A549 (cell line): ENCODE data around the gene CCP110. TPM values are rescaled to one million over a fixed set of nuclear protein-coding genes. Genes with fewer than 3 reads are reported as not detected.
A peak's percentile ranks its signal among the peaks of the same experiment; 100 is the strongest.

Experiments
- ATAC-seq, 2 experiments: fragments of 200-7000 bp in 1 of 2; fragments of >200 bp in 1 of 2; cut with Nextera tagmentation in 1 of 2; cut with Tn5 transposase in 1 of 2; 3 replicates each; pipeline versions ENCODE4 v1.8.0 to v1.9.1; 2018 to 2020; ENCODE audit warnings: mild to moderate bottlenecking in 1 of 2, moderate library complexity in 1 of 2
- CTCF ChIA-PET: fragments of 300-600 bp; sonication (Branson Sonifier 250); formaldehyde crosslinking; extraction: SDS; loops from one replicate; lab custom pipeline; 2021; ENCODE audit warnings: antibody characterized with exemption, inconsistent platforms; lab: Yijun Ruan, JAX
- POLR2A ChIA-PET: fragments of 350-600 bp; formaldehyde crosslinking; extraction: SDS; loops from one replicate; lab custom pipeline; 2021; ENCODE audit warnings: antibody characterized with exemption, inconsistent platforms; lab: Yijun Ruan, JAX
- DNase-seq, 2 experiments: peaks; one replicate each; pipeline versions ENCODE4 v3.0.0 to v3.0.0-alpha.2; 2011 to 2016; ENCODE audit warnings: low read depth in 1 of 2, low spot score in 1 of 2
- FAIRE-seq: peaks from 2 replicates; lab custom pipeline; 2011; peaks lifted over from hg19 to GRCh38; lab: Jason Lieb, UNC
- H3K27ac ChIP-seq, 2 experiments: fragments of >200 bp; sonication (Bioruptor Twin); formaldehyde crosslinking; 3 replicates each; pipeline ENCODE4 v1.5.1; 2016 to 2017
- H3K4me1 ChIP-seq: fragments of >200 bp; sonication (Bioruptor Twin); formaldehyde crosslinking; 3 replicates; pipeline ENCODE4 v1.6.1; 2016
- H3K4me2 ChIP-seq: fragments of >200 bp; sonication (Bioruptor Twin); formaldehyde crosslinking; 3 replicates; pipeline ENCODE4 v1.6.1; 2016
- H3K4me3 ChIP-seq: fragments of >200 bp; sonication (Bioruptor Twin); formaldehyde crosslinking; 3 replicates; pipeline ENCODE4 v1.5.1; 2016
- H3K9me3 ChIP-seq: fragments of >200 bp; sonication (Bioruptor Twin); formaldehyde crosslinking; 3 replicates; pipeline ENCODE4 v1.6.1; 2016
- BHLHE40 ChIP-seq: IDR thresholded peaks from 2 replicates; pipeline ENCODE4 v1.6.1; 2012; ENCODE audit warnings: low read depth, low read length, inconsistent platforms
- CBX8 ChIP-seq: fragments of 200-600 bp; sonication (generic); IDR thresholded peaks from 2 replicates; pipeline ENCODE4 v1.6.1; 2016
- CHD2 ChIP-seq: fragments of 150-350 bp; IDR thresholded peaks from 2 replicates; pipeline ENCODE4 v1.6.1; 2014; ENCODE audit warnings: low read length; ENCODE audit not compliant: partially characterized antibody
- CHD4 ChIP-seq: fragments of 200-600 bp; sonication (generic); IDR thresholded peaks from 2 replicates; pipeline ENCODE4 v1.6.1; 2016; ENCODE audit warnings: antibody characterized with exemption, mild to moderate bottlenecking, borderline replicate concordance
- EP300 ChIP-seq, 2 experiments: fragments of >200 bp; sonication (Bioruptor Twin); formaldehyde crosslinking; IDR thresholded peaks; 2 replicates in 1 of 2; 3 replicates in 1 of 2; pipeline ENCODE4 v1.6.1; 2016 to 2017
- ESRRA ChIP-seq: fragments of 150-350 bp; IDR thresholded peaks from 2 replicates; pipeline ENCODE4 v1.6.1; 2014; ENCODE audit warnings: mild to moderate bottlenecking, low read length, borderline replicate concordance
- FOSB ChIP-seq: fragments of 250-450 bp; sonication (Bioruptor Pico); IDR thresholded peaks from 2 replicates; pipeline ENCODE4 v1.5.0; 2020; ENCODE audit warnings: mild to moderate bottlenecking, moderate library complexity
- FOSL2 ChIP-seq, 2 experiments: fragments of 450-650 bp in 1 of 2; fragments of >200 bp in 1 of 2; sonication (Bioruptor Twin) in 1 of 2; formaldehyde crosslinking; IDR thresholded peaks; 2 replicates each; pipeline versions ENCODE4 v1.5.0 to v1.6.1; 2016 to 2020; ENCODE audit warnings: mild to moderate bottlenecking in 1 of 2, moderate library complexity in 1 of 2
- FOXS1 ChIP-seq: fragments of 250-450 bp; sonication (Bioruptor Pico); IDR thresholded peaks from 2 replicates; pipeline ENCODE4 v1.5.0; 2020; ENCODE audit warnings: mild to moderate bottlenecking, moderate library complexity
- HEYL ChIP-seq: fragments of 250-450 bp; sonication (Bioruptor Pico); IDR thresholded peaks from 2 replicates; pipeline ENCODE4 v1.8.0; 2021; ENCODE audit warnings: mild to moderate bottlenecking, moderate library complexity
- HOXA7 ChIP-seq: fragments of 250-450 bp; sonication (Bioruptor Pico); IDR thresholded peaks from 2 replicates; pipeline ENCODE4 v1.5.0; 2020; ENCODE audit warnings: mild to moderate bottlenecking, moderate library complexity
- HOXB5 ChIP-seq: fragments of 250-450 bp; sonication (Bioruptor Pico); IDR thresholded peaks from 2 replicates; pipeline ENCODE4 v1.5.0; 2020; ENCODE audit warnings: mild to moderate bottlenecking, moderate library complexity
- JUNB ChIP-seq: fragments of >200 bp; sonication (Bioruptor Twin); formaldehyde crosslinking; IDR thresholded peaks from 2 replicates; pipeline ENCODE4 v1.6.1; 2016
- KDM1A ChIP-seq: fragments of 200-600 bp; sonication (generic); IDR thresholded peaks from 2 replicates; pipeline ENCODE4 v1.6.1; 2016; ENCODE audit warnings: low read depth, mild to moderate bottlenecking
- KDM5A ChIP-seq: fragments of 200-600 bp; sonication (generic); IDR thresholded peaks from 2 replicates; pipeline ENCODE4 v1.6.1; 2016; ENCODE audit warnings: antibody characterized with exemption, mild to moderate bottlenecking
- MYC ChIP-seq: IDR thresholded peaks from 2 replicates; pipeline ENCODE4 v1.6.1; 2012; ENCODE audit warnings: mild to moderate bottlenecking, inconsistent platforms, low read length, improper control_type of control experiment, borderline replicate concordance
- NPAS2 ChIP-seq: fragments of 250-450 bp; sonication (Bioruptor Pico); IDR thresholded peaks from 2 replicates; pipeline ENCODE4 v1.8.0; 2022; ENCODE audit warnings: mild to moderate bottlenecking, moderate library complexity, borderline replicate concordance
- POLR2A ChIP-seq: IDR thresholded peaks from 2 replicates; pipeline ENCODE4 v1.6.1; 2012; ENCODE audit warnings: mild to moderate bottlenecking, low read length
- RAD21 ChIP-seq, 2 experiments: fragments of >200 bp in 1 of 2; sonication (Bioruptor Twin) in 1 of 2; formaldehyde crosslinking in 1 of 2; IDR thresholded peaks in 1 of 2; conservative IDR thresholded peaks in 1 of 2; 2 replicates in 1 of 2; 3 replicates in 1 of 2; pipeline ENCODE4 v1.6.1; 2012 to 2018; ENCODE audit warnings: inconsistent platforms in 1 of 2
- RARB ChIP-seq: fragments of 250-450 bp; sonication (Bioruptor Pico); IDR thresholded peaks from 2 replicates; pipeline ENCODE4 v1.8.0; 2021; ENCODE audit warnings: mild to moderate bottlenecking, moderate library complexity
- RCOR1 ChIP-seq: fragments of 150-350 bp; IDR thresholded peaks from 2 replicates; pipeline ENCODE4 v1.6.1; 2014; ENCODE audit warnings: antibody characterized with exemption, low read length, low read depth
- SMC3 ChIP-seq: fragments of >200 bp; sonication (Bioruptor Twin); formaldehyde crosslinking; IDR thresholded peaks from 3 replicates; pipeline ENCODE4 v1.6.1; 2018; ENCODE audit warnings: inconsistent platforms
- TFCP2L1 ChIP-seq: fragments of 250-450 bp; sonication (Bioruptor Pico); IDR thresholded peaks from 2 replicates; pipeline ENCODE4 v1.5.0; 2021; ENCODE audit warnings: mild to moderate bottlenecking
- ZFP36 ChIP-seq: fragments of 450-650 bp; IDR thresholded peaks from 2 replicates; pipeline ENCODE4 v1.6.1; 2014; ENCODE audit warnings: borderline replicate concordance; ENCODE audit not compliant: partially characterized antibody
- ZNF302 ChIP-seq: fragments of 250-450 bp; sonication (Bioruptor Pico); IDR thresholded peaks from 2 replicates; pipeline ENCODE4 v1.9.0; 2021; ENCODE audit warnings: inconsistent platforms, mild to moderate bottlenecking, moderate library complexity
- WGBS: methylation state at CpG from one replicate; pipeline ENCODE4 v1.1.6; 2017; ENCODE audit errors: missing lambda C conversion rate; 5-methylcytosine and 5-hydroxymethylcytosine counted together
- polyA plus RNA-seq, 4 experiments: library from polyadenylated mRNA; depleted of rRNA in 3 of 4; stranded (reverse); fragments of >200 nt; fragmentation: RNase III in 1 of 4; extraction: RNeasy Plus Mini Kit Qiagen cat#74134 plus additional on column Dnase treatment in 1 of 4; gene quantifications; 2 replicates in 3 of 4; 3 replicates in 1 of 4; pipeline ENCODE4 v1.2.3, GENCODE V29; 2011 to 2017
- TF ChIP-seq, protein P1 (sequence below): fragments of >200 bp; sonication (Bioruptor Twin); formaldehyde crosslinking; IDR thresholded peaks from 3 replicates; pipeline ENCODE4 v1.5.1; 2016
- TF ChIP-seq, protein P2 (sequence below): fragments of 250-450 bp; sonication (Bioruptor Pico); IDR thresholded peaks from 2 replicates; pipeline ENCODE4 v1.5.0; 2020; ENCODE audit warnings: low read depth, mild to moderate bottlenecking, moderate library complexity
- TF ChIP-seq, protein P3 (sequence below): IDR thresholded peaks from 2 replicates; pipeline ENCODE4 v1.6.1; 2012

CCP110 gene
- polyA plus RNA-seq, 2 of the 4 experiments (the other 2 are of a cell fraction), result 11.3 to 15.3 TPM

DNA sequence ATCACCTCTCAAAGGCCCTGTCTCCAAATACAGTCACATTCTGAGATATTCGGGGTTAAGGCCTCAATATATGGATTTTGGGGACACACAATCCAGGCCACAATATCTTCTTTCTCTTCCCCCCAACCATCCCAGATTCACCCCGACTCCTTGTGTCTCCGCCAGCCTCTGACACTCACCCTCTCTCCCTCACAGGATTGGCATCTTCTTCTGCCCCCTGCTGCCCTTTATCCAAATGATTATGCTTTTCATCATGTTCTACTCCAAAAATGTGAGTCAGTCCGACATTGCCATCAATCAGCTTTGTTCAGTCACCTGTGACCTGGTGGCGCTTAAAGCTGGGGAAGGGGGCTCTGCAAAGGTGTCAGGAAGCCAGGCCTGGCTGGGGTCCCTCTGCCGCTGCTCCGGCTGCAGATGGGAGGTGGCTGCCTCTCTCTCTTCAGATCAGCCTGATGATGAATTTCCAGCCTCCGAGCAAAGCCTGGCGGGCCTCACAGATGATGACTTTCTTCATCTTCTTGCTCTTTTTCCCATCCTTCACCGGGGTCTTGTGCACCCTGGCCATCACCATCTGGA is 36.9 kb upstream of the CCP110 start:
- Histone ChIP-seq H3K4me1 (0 out of 3 replicates have a peak, but pooled peaks cover 3% of the 10 kb centered on the region), H3K27ac (no peak overlapping the region), H3K4me2 (no peak overlapping the region), H3K9me3 (no peaks in the 10 kb centered on the region), H3K4me3 (no peak overlapping the region)
- ChIA-PET CTCF (no interaction called here), POLR2A (no interaction called here)
- no peak for TF ChIP-seq POLR2A
- TF ChIP-seq, protein P1, sequence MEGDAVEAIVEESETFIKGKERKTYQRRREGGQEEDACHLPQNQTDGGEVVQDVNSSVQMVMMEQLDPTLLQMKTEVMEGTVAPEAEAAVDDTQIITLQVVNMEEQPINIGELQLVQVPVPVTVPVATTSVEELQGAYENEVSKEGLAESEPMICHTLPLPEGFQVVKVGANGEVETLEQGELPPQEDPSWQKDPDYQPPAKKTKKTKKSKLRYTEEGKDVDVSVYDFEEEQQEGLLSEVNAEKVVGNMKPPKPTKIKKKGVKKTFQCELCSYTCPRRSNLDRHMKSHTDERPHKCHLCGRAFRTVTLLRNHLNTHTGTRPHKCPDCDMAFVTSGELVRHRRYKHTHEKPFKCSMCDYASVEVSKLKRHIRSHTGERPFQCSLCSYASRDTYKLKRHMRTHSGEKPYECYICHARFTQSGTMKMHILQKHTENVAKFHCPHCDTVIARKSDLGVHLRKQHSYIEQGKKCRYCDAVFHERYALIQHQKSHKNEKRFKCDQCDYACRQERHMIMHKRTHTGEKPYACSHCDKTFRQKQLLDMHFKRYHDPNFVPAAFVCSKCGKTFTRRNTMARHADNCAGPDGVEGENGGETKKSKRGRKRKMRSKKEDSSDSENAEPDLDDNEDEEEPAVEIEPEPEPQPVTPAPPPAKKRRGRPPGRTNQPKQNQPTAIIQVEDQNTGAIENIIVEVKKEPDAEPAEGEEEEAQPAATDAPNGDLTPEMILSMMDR, result peak; percentile 28; the same call in 1 of the 3 replicates
- no peak for TF ChIP-seq ZNF302 (CRISPR knock-in tag)
- no peak for TF ChIP-seq CHD2
- no peak for TF ChIP-seq FOSB (CRISPR knock-in tag)
- no peak for TF ChIP-seq JUNB
- no peak for TF ChIP-seq TFCP2L1 (CRISPR knock-in tag)
- peak; percentile 36 to 47; a peak in 4 of 5 replicates for TF ChIP-seq RAD21 (conservative IDR thresholded peaks at IDR 0.05 in 1 of 2, IDR thresholded peaks at IDR 0.05 in 1 of 2)
- peak; percentile 39; the same call in 2 of the 3 replicates for TF ChIP-seq SMC3
- no peak for TF ChIP-seq RCOR1
- no peak for TF ChIP-seq EP300 (IDR thresholded peaks at IDR 0.05)
- TF ChIP-seq FOSL2 (IDR thresholded peaks at IDR 0.05), result no peak
- no peak for TF ChIP-seq FOSL2 (CRISPR knock-in tag; IDR thresholded peaks at IDR 0.05)
- TF ChIP-seq CBX8, result no peak
- no peak for TF ChIP-seq HOXB5
- TF ChIP-seq HOXA7, result no peak
- no peak for TF ChIP-seq CHD4
- no peak for TF ChIP-seq BHLHE40
- TF ChIP-seq, protein P2, sequence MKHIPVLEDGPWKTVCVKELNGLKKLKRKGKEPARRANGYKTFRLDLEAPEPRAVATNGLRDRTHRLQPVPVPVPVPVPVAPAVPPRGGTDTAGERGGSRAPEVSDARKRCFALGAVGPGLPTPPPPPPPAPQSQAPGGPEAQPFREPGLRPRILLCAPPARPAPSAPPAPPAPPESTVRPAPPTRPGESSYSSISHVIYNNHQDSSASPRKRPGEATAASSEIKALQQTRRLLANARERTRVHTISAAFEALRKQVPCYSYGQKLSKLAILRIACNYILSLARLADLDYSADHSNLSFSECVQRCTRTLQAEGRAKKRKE (CRISPR knock-in tag), result no peak
- TF ChIP-seq MYC, result no peak
- no peak for TF ChIP-seq RARB
- no peak for TF ChIP-seq ZFP36
- TF ChIP-seq, protein P3, sequence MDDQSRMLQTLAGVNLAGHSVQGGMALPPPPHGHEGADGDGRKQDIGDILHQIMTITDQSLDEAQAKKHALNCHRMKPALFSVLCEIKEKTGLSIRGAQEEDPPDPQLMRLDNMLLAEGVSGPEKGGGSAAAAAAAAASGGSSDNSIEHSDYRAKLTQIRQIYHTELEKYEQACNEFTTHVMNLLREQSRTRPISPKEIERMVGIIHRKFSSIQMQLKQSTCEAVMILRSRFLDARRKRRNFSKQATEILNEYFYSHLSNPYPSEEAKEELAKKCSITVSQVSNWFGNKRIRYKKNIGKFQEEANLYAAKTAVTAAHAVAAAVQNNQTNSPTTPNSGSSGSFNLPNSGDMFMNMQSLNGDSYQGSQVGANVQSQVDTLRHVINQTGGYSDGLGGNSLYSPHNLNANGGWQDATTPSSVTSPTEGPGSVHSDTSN, result no peak
- 87% methylated on average over 10 of the region's 10 CpGs for WGBS
- ATAC-seq (peak; percentile 49 to 58; a peak in 3 of 6 replicates), FAIRE-seq (no peak), DNase-seq (peak in 1 of 2 experiments; percentile 17)

DNA sequence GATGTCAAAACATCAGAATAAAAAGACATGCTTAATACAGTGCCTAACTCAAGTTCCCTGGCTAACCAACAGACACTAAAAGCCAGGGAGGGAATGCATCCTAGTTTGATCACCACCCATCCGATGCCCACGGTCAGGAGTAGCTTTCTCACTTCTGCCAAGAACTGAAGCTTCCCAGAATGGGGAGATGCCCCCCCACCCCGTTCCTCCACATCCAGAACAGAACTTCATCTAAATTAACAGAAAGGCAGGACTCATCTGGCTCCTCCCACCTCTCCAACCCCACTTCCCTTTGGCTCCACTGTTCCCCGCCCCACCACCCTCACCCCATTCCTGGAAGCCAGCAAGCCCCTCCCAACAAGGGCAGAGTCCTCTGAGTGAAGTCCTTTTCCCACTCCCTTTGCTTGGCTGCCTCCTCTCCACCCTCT is 35.5 kb upstream of the CCP110 start:
- no peak overlapping the region for H3K4me2 ChIP-seq
- TF ChIP-seq ESRRA (no peak), KDM5A (no peak), JUNB (no peak), HEYL (no peak), RCOR1 (no peak), BHLHE40 (no peak), KDM1A (no peak), CHD2 (no peak), RAD21 (conservative IDR thresholded peaks at IDR 0.05 in 1 of 2, IDR thresholded peaks at IDR 0.05 in 1 of 2) (no peak), FOXS1 (CRISPR knock-in tag) (no peak), NPAS2 (CRISPR knock-in tag) (no peak)
- 82% methylated on average over 4 of the region's 4 CpGs for WGBS
- no peak overlapping the region for H3K4me3 ChIP-seq
- no peak for FAIRE-seq
- CTCF ChIA-PET, result interaction anchor here (5.9 kb wide), 1 partner anchor 14 kb away, joined by 46 read pairs; no protein-coding TSS in a partner anchor
- H3K4me1 ChIP-seq, result 0 out of 3 replicates have a peak, but pooled peaks cover 3% of the 10 kb centered on the region
- ATAC-seq, result no peak
- no peaks in the 10 kb centered on the region for H3K9me3 ChIP-seq
- no peak for DNase-seq
- H3K27ac ChIP-seq, result no peak overlapping the region
- POLR2A ChIA-PET, result no interaction called here
